HG02610 (cell line): ENCODE results near the gene KDM8.

Experiments used
- ATAC-seq: cut with Tn5 transposase; IDR thresholded peaks from one replicate; pipeline ENCODE4 v1.9.1; 2021; ENCODE audit warnings: mild to moderate bottlenecking, moderate library complexity; ENCODE audit not compliant: unreplicated experiment

Gene KDM8

GRCh38 chr16:27267037-27267677 lies 63.8 kb downstream of the KDM8 start:
- no peak for ATAC-seq

- ATAC-seq, result peak; percentile 89
Observed at GRCh38 chr16:27268376-27269299, 65.3 kb downstream of the KDM8 start, which contains the start of gene NSMCE1. TSS of gene NSMCE1 (minus strand) at chr16:27268772. CDS start at chr16:27257570, 11,202 bp downstream.

- ATAC-seq, result no peak
Observed at GRCh38 chr16:27269300-27270150, 66.2 kb downstream of the KDM8 start.

GRCh38 chr16:27270349-27270748 lies 67.0 kb downstream of the KDM8 start:
- no peak for ATAC-seq
